22Rv1 (cell line): Measurements from ENCODE around the gene ZNF507.

Source experiments
- ZFX ChIP-seq: fragments of 450-650 bp; IDR thresholded peaks from 2 replicates; pipeline ENCODE4 v1.6.1; 2017; ENCODE audit warnings: antibody characterized with exemption, borderline replicate concordance
- TF ChIP-seq, protein P1 (sequence below): fragments of 450-650 bp; IDR thresholded peaks from 2 replicates; pipeline ENCODE4 v1.5.1; 2017; ENCODE audit warnings: mild to moderate bottlenecking

DNA sequence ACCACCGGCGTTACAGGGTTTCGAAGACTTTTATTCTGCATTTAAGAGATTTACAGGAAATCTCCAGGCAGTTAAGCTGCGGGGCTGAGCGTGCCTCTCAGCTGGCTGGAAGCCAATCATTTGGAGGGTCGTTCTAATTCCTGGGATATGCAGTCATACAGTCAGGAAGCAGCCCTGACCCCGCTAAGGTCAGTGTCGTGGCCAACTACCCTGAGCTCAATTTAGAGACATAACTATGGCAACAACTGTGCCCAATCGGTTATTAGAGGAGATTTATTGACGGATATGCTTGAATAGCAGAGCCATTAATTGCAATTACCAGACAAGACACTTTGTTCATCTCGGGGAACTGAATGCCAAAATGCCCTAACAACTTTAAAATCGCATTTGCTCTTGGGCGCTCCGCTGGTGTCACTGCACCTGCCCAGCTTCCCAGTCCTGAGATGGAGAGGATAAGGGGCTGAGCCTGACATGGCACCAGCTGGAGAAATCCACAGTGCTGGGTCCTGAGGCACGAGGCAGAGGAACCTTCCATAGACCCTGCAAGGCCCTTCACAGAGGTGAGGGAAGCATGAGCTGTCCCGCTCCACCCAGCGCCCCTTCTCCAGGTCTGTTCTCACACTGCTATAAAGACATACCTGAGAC is 15.1 kb upstream of the ZNF507 start:
- TF ChIP-seq, protein P1, sequence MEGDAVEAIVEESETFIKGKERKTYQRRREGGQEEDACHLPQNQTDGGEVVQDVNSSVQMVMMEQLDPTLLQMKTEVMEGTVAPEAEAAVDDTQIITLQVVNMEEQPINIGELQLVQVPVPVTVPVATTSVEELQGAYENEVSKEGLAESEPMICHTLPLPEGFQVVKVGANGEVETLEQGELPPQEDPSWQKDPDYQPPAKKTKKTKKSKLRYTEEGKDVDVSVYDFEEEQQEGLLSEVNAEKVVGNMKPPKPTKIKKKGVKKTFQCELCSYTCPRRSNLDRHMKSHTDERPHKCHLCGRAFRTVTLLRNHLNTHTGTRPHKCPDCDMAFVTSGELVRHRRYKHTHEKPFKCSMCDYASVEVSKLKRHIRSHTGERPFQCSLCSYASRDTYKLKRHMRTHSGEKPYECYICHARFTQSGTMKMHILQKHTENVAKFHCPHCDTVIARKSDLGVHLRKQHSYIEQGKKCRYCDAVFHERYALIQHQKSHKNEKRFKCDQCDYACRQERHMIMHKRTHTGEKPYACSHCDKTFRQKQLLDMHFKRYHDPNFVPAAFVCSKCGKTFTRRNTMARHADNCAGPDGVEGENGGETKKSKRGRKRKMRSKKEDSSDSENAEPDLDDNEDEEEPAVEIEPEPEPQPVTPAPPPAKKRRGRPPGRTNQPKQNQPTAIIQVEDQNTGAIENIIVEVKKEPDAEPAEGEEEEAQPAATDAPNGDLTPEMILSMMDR, result no peak
- TF ChIP-seq ZFX, result no peak
